C4-2B (cell line): Measurements from ENCODE around the gene KDM3B.

Experiments
- H3K27ac ChIP-seq: fragments of 450-650 bp; 2 replicates; pipeline ENCODE4 v1.5.1; 2017
- CTCF ChIP-seq: fragments of 450-650 bp; conservative IDR thresholded peaks from 2 replicates; pipeline ENCODE4 v1.5.1; 2017; ENCODE audit warnings: mild to moderate bottlenecking
- ZFX ChIP-seq: fragments of 450-650 bp; IDR thresholded peaks from 2 replicates; pipeline ENCODE4 v1.6.1; 2017

KDM3B gene

GRCh38 chr5:138339464-138339863 is 13.0 kb upstream of the KDM3B start:
- H3K27ac ChIP-seq = peak overlapping the region; percentile 95
- TF ChIP-seq CTCF (no peak), ZFX (no peak)

GRCh38 chr5:138340008-138340407 is 12.5 kb upstream of the KDM3B start:
- H3K27ac ChIP-seq = no peak overlapping the region; the same call in 1 of the 2 replicates
- TF ChIP-seq ZFX (no peak), CTCF (no peak)

GRCh38 chr5:138344887-138345622 is 7.4 kb upstream of the KDM3B start:
- no peak for TF ChIP-seq ZFX
- TF ChIP-seq CTCF = no peak
- no peak overlapping the region for H3K27ac ChIP-seq

GRCh38 chr5:138346889-138347288 is 5.6 kb upstream of the KDM3B start:
- TF ChIP-seq ZFX = no peak
- no peak for TF ChIP-seq CTCF
- H3K27ac ChIP-seq = no peak overlapping the region

GRCh38 chr5:138349852-138350562 is 2.5 kb upstream of the KDM3B start:
- no peak overlapping the region for H3K27ac ChIP-seq
- no peak for TF ChIP-seq CTCF
- no peak for TF ChIP-seq ZFX

- TF ChIP-seq CTCF (no peak), ZFX (no peak)
- H3K27ac ChIP-seq = no peak overlapping the region
Measured at GRCh38 chr5:138350563-138350890, 2.0 kb upstream of the KDM3B start.

GRCh38 chr5:138351056-138351455 is 1.4 kb upstream of the KDM3B start:
- TF ChIP-seq ZFX (no peak), CTCF (no peak)

More at GRCh38 chr5:138351056-138351455, 1.4 kb upstream of the KDM3B start:
- H3K27ac ChIP-seq = no peak overlapping the region
